ENCODE data around the gene ATG9B. TPM values are rescaled to one million over a fixed set of nuclear protein-coding genes. Genes with fewer than 3 reads are reported as not detected.
"Not testable (repeated sequence)": the region's sequence is repeated elsewhere in the genome, so short reads cannot be mapped to it uniquely, and the experiment has no call there.

The ATG9B gene
- total and polyA plus RNA-seq, 2 donors (not counting 1 experiment from before 2014, with no cell fraction given) = 5.1 to 7.2 TPM

DNA sequence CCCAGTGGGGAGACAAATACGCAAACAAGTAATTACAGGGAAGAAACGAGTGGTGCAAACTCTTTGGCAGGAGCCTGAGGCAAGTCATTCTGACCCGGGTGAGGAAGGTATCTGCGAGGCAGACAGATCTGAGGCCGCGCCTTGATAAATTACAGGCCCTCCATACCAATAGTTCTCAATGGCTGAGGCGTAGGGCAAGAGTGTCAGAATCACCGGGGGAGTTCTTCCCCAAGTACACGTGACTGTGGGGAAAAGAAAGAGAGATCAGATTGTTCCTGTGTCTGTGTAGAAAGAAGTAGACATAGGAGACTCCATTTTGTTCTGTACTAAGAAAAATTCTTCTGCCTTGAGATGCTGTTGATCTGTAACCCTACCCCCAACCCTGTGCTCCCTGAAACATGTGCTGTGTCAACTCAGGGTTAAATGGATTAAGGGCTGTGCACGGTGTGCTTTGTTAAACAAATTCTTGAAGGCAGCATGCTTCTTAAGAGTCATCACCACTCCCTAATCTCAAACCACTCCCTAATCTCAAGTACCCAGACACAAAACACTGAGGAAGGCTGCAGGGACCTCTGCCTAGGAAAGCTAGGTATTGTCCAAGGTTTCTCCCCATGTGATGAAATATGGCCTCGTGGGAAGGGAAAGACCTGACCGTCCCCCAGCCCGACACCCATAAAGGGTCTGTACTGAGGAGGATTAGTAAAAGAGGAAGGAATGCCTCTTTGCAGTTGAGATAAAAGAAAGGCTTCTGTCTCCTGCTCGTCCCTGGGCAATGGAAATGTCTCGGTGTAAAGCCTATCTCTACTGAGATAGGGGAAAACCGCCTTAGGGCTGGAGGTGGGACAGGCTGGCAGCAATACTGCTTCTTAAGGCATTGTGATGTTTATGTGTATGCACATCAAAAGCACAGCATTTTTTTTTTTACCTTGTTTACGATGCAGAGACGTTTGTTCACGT is 2.8 kb upstream of the ATG9B start:
- DNase-seq; H3K9me3 ChIP-seq (ENCODE audit: control extremely low read depth in 1 of 3, control insufficient read depth in 2 of 3, insufficient read depth in 1 of 3, low read length in 2 of 3); ATAC-seq (ENCODE audit: low read depth); H3K36me3 ChIP-seq (replicated peaks in 1 of 2; ENCODE audit: control extremely low read depth in 1 of 2, control insufficient read depth in 1 of 2, extremely low read depth in 1 of 2, insufficient read depth in 2 of 2, low read length in 1 of 2); H4K20me1 ChIP-seq (ENCODE audit: control insufficient read depth, insufficient read depth, low read length, poor library complexity, severe bottlenecking); H3K9me3 Mint-ChIP-seq (ENCODE audit: insufficient read depth): not testable (repeated sequence)
- Mint-ChIP-seq H3K27ac (peak overlapping the region; percentile 99), H3K4me1 (peaks cover 23% of the 10 kb centered on the region), H3K27me3 (peaks cover 13% of the 10 kb centered on the region), H3K4me3 (peak overlapping the region; percentile 97)
- peak overlapping the region; percentile 82 for H3K4me2 ChIP-seq (replicated peaks; ENCODE audit: low read depth, low read length, poor library complexity, severe bottlenecking)
- intact Hi-C loops (cut with micrococcal nuclease) = loop anchor here (5.0 to 10.0 kb wide), 2 partner anchors 662 to 1255 kb away; partner anchors contain the start of genes REPIN1 and ZNF467
- peak overlapping the region; percentile 76 for H3K9ac ChIP-seq (ENCODE audit: low read length)
- peaks cover 14% of the 10 kb centered on the region for H3K79me2 ChIP-seq (ENCODE audit: control insufficient read depth, insufficient read depth, low read length)
- H3K4me1 ChIP-seq (ENCODE audit: control insufficient read depth in 2 of 2, insufficient read depth in 2 of 2, low read length in 2 of 2) = peaks cover 11 to 17% of the 10 kb centered on the region in 2 donors
- ChIA-PET POLR2A (interaction anchor here (0.5 to 1.5 kb wide), 5 partner anchors 9 to 221 kb away, joined by 5 to 12 read pairs (median 8); partner anchors contain the start of gene FASTK), CTCF (interaction anchor here (1.1 to 2.8 kb wide), 3 partner anchors 9 to 58 kb away, joined by 3 to 25 read pairs (median 7); no protein-coding TSS in a partner anchor)
- H3K27ac ChIP-seq (ENCODE audit: low read length in 2 of 2) = peak overlapping the region; percentile 95 to 96
- peaks cover 0 to 29% (median 8%) of the 10 kb centered on the region in 4 experiments for H3K27me3 ChIP-seq (replicated peaks in 1 of 4; ENCODE audit: control extremely low read depth in 1 of 4, control insufficient read depth in 3 of 4, insufficient read depth in 4 of 4, low read length in 3 of 4)
- H3K4me3 ChIP-seq (ENCODE audit: control extremely low read depth in 1 of 5, extremely low read depth in 1 of 5, insufficient read depth in 1 of 5, low read depth in 2 of 5, low read length in 4 of 5) = peak overlapping the region in 4 of 5 experiments; percentile 54 to 86 (median 80)
- 50% methylated on average over 13 of the region's 19 CpGs for WGBS (ENCODE audit: insufficient coverage)
- peak overlapping the region; percentile 75 for H2AFZ ChIP-seq (ENCODE audit: insufficient read depth, low read depth, low read length, poor library complexity, severe bottlenecking)

DNA sequence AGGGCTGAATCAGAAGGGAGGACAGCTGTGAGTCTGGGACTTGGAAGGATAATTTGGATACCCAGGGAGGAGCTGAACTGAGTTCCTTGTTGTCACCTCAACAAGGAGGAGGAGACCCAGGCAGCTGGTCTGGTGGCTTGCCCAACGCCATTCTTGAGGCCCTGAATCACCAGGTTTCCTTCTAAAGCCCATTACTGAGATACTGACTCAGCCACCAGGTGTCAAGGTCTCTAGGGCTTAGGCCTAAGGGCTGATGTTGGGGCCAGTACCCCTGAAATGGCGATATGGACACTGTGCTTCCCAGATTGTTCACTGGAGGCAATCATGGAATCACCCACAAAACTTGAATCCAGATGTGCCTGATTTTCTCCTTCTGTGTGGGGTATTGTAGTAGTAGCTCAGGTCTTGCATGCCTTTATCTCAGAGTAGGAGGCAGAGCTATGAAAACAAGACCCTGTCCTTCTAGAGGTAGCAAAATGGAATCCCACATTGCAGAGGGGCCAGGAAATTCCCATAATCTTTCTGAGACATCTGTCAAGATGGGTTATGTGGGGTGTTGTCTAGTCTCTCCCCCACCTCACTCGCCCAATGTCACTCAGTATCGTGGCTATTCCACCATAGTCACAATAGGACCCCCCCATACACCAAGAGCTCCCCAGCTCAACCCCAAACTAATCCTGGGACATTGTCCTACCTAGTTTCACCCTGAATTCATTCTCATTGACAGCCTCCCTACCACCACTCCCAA is 1.8 kb upstream of the ATG9B start:
- peaks cover 16% of the 10 kb centered on the region for H3K27me3 Mint-ChIP-seq
- peaks cover 11 to 17% of the 10 kb centered on the region in 2 donors for H3K4me1 ChIP-seq (ENCODE audit: control insufficient read depth in 2 of 2, insufficient read depth in 2 of 2, low read length in 2 of 2)
- no peak overlapping the region for H3K27ac Mint-ChIP-seq
- POLR2A ChIA-PET = no interaction called here
- peaks cover 23% of the 10 kb centered on the region for H3K4me1 Mint-ChIP-seq
- ATAC-seq (ENCODE audit: low read depth) (no peak), DNase-seq (no peak)
- no peak overlapping the region for H3K4me2 ChIP-seq (replicated peaks; ENCODE audit: low read depth, low read length, poor library complexity, severe bottlenecking)
- H3K9ac ChIP-seq (ENCODE audit: low read length) = no peak overlapping the region
- no peak overlapping the region for H3K27ac ChIP-seq (ENCODE audit: low read length in 2 of 2)
- TF ChIP-seq, protein P1, sequence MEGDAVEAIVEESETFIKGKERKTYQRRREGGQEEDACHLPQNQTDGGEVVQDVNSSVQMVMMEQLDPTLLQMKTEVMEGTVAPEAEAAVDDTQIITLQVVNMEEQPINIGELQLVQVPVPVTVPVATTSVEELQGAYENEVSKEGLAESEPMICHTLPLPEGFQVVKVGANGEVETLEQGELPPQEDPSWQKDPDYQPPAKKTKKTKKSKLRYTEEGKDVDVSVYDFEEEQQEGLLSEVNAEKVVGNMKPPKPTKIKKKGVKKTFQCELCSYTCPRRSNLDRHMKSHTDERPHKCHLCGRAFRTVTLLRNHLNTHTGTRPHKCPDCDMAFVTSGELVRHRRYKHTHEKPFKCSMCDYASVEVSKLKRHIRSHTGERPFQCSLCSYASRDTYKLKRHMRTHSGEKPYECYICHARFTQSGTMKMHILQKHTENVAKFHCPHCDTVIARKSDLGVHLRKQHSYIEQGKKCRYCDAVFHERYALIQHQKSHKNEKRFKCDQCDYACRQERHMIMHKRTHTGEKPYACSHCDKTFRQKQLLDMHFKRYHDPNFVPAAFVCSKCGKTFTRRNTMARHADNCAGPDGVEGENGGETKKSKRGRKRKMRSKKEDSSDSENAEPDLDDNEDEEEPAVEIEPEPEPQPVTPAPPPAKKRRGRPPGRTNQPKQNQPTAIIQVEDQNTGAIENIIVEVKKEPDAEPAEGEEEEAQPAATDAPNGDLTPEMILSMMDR (IDR thresholded peaks at IDR 0.05) = no peak
- no peak for TF ChIP-seq EZH2 (IDR thresholded peaks at IDR 0.05; ENCODE audit: borderline replicate concordance, insufficient read depth, low read depth, low read length, poor library complexity, severe bottlenecking)
- no peaks in the 10 kb centered on the region for H4K20me1 ChIP-seq (ENCODE audit: control insufficient read depth, insufficient read depth, low read length, poor library complexity, severe bottlenecking)
- intact Hi-C loops (cut with micrococcal nuclease) = loop anchor here (5.0 to 10.0 kb wide), 2 partner anchors 661 to 1254 kb away; partner anchors contain the start of genes REPIN1 and ZNF467
- peaks cover 0 to 35% (median 11%) of the 10 kb centered on the region in 4 experiments for H3K27me3 ChIP-seq (replicated peaks in 1 of 4; ENCODE audit: control extremely low read depth in 1 of 4, control insufficient read depth in 3 of 4, insufficient read depth in 4 of 4, low read length in 3 of 4)
- no peaks in the 10 kb centered on the region for H3K9me3 Mint-ChIP-seq (ENCODE audit: insufficient read depth)
- H3K9me3 ChIP-seq (ENCODE audit: control extremely low read depth in 1 of 3, control insufficient read depth in 2 of 3, insufficient read depth in 1 of 3, low read length in 2 of 3) = no peaks in the 10 kb centered on the region
- H3K4me3 ChIP-seq (ENCODE audit: control extremely low read depth in 1 of 5, extremely low read depth in 1 of 5, insufficient read depth in 1 of 5, low read depth in 2 of 5, low read length in 4 of 5) = no peak overlapping the region
- no peaks in the 10 kb centered on the region for H3K36me3 ChIP-seq (replicated peaks in 1 of 2; ENCODE audit: control extremely low read depth in 1 of 2, control insufficient read depth in 1 of 2, extremely low read depth in 1 of 2, insufficient read depth in 2 of 2, low read length in 1 of 2)
- H2AFZ ChIP-seq (ENCODE audit: insufficient read depth, low read depth, low read length, poor library complexity, severe bottlenecking) = no peak overlapping the region
- CTCF ChIA-PET = interaction anchor here (1.2 kb wide), 2 partner anchors 8 to 17 kb away, joined by 3 to 7 read pairs; no protein-coding TSS in a partner anchor
- H3K79me2 ChIP-seq (ENCODE audit: control insufficient read depth, insufficient read depth, low read length) = peaks cover 11% of the 10 kb centered on the region
- 68% methylated on average over 2 of the region's 4 CpGs for WGBS (ENCODE audit: insufficient coverage)
- H3K4me3 Mint-ChIP-seq = peak overlapping the region; percentile 97
